ENCODE results near the gene CCDC138.

GRCh38 chr2:108870069-108870644, 83.6 kb downstream of the CCDC138 start:
- no peak for TF ChIP-seq YY1 (IDR thresholded peaks at IDR 0.05; ENCODE audit: insufficient read depth, insufficient read length)
- no peak for TF ChIP-seq SUZ12 (IDR thresholded peaks at IDR 0.05; ENCODE audit: extremely low read depth, insufficient read depth, insufficient read length)
- TF ChIP-seq ZNF274 (IDR thresholded peaks at IDR 0.05; ENCODE audit: low read depth, low read length) = no peak
